CD14-positive monocyte (primary cell): Measurements from ENCODE around the gene IL1F10. TPM values are rescaled to one million over a fixed set of nuclear protein-coding genes. Genes with fewer than 3 reads are reported as not detected.
A peak's percentile ranks its signal among the peaks of the same experiment; 100 is the strongest.

Source experiments
- DNase-seq, 3 donors: peaks; one replicate each; pipeline ENCODE4 v3.0.0-alpha.2; 2011 to 2022
- H2AFZ ChIP-seq: 2 replicates; pipeline ENCODE4 v1.6.0; 2012; ENCODE audit warnings: mild to moderate bottlenecking, low read depth, low read length, inconsistent platforms; ENCODE audit not compliant: insufficient read depth, poor library complexity, severe bottlenecking
- H3K27ac ChIP-seq, 2 donors: 1 replicate in 1 of 2; 2 replicates in 1 of 2; pipeline ENCODE4 v1.5.1; 2012 to 2013; ENCODE audit warnings: low read length in 2 of 2, control low read depth in 1 of 2, inconsistent platforms in 1 of 2, low read depth in 1 of 2, mild to moderate bottlenecking in 1 of 2
- H3K27me3 ChIP-seq, 2 donors: one replicate each; pipeline versions ENCODE4 v1.6.0 to v1.6.1; 2011 to 2013; ENCODE audit warnings: low read length in 2 of 2; ENCODE audit not compliant: control insufficient read depth in 2 of 2, insufficient read depth in 2 of 2
- H3K36me3 ChIP-seq, 2 donors: replicated peaks in 1 of 2; 1 replicate in 1 of 2; 2 replicates in 1 of 2; pipeline versions ENCODE4 v1.5.1 to v1.6.1; 2012 to 2013; ENCODE audit warnings: low read length in 2 of 2, control low read depth in 1 of 2, inconsistent platforms in 1 of 2, mild to moderate bottlenecking in 1 of 2; ENCODE audit not compliant: insufficient read depth in 2 of 2, control insufficient read depth in 1 of 2
- H3K4me1 ChIP-seq, 2 donors: 1 replicate in 1 of 2; 2 replicates in 1 of 2; pipeline versions ENCODE4 v1.5.1 to v1.6.1; 2012 to 2013; ENCODE audit warnings: low read length in 2 of 2, control low read depth in 1 of 2, inconsistent platforms in 1 of 2, mild to moderate bottlenecking in 1 of 2, moderate library complexity in 1 of 2; ENCODE audit not compliant: insufficient read depth in 2 of 2, control insufficient read depth in 1 of 2
- H3K4me2 ChIP-seq: replicated peaks from 2 replicates; pipeline ENCODE3; 2012; ENCODE audit warnings: low read length, moderate library complexity, mild to moderate bottlenecking; ENCODE audit not compliant: poor library complexity, severe bottlenecking; ENCODE audit errors: extremely low read depth
- H3K4me3 ChIP-seq, 3 experiments: fragments of 200-600 bp in 1 of 3; sonication (generic) in 1 of 3; replicated peaks in 1 of 3; 1 replicate in 2 of 3; 2 replicates in 1 of 3; pipeline ENCODE4 v1.5.1; 2011 to 2013; ENCODE audit warnings: low read length in 3 of 3, mild to moderate bottlenecking in 3 of 3, control low read depth in 2 of 3, low read depth in 2 of 3, inconsistent platforms in 1 of 3, moderate library complexity in 1 of 3
- H3K79me2 ChIP-seq: 2 replicates; pipeline ENCODE4 v1.6.0; 2012; ENCODE audit warnings: mild to moderate bottlenecking, control low read depth, inconsistent platforms, low read length, moderate library complexity; ENCODE audit not compliant: insufficient read depth
- H3K9ac ChIP-seq: 2 replicates; pipeline ENCODE4 v1.6.0; 2017; ENCODE audit warnings: low read length, mild to moderate bottlenecking; ENCODE audit not compliant: insufficient read depth, poor library complexity, severe bottlenecking
- H3K9me3 ChIP-seq, 2 donors: replicated peaks in 1 of 2; 1 replicate in 1 of 2; 2 replicates in 1 of 2; pipeline versions ENCODE4 v1.5.1 to v1.6.1; 2012 to 2013; ENCODE audit warnings: low read length in 2 of 2, control low read depth in 1 of 2; ENCODE audit not compliant: control insufficient read depth in 1 of 2, insufficient read depth in 1 of 2
- H4K20me1 ChIP-seq: 2 replicates; pipeline ENCODE4 v1.6.0; 2012; ENCODE audit warnings: mild to moderate bottlenecking, low read length, control low read depth, moderate library complexity; ENCODE audit not compliant: insufficient read depth
- H3K27ac Mint-ChIP-seq, 7 donors: one replicate each; pipeline ENCODE4 v1.8.0; 2020; ENCODE audit warnings: mild to moderate bottlenecking in 7 of 7, mixed read lengths in 7 of 7, moderate library complexity in 6 of 7, inconsistent platforms in 2 of 7
- H3K27me3 Mint-ChIP-seq, 3 donors: one replicate each; pipeline ENCODE4 v1.8.0; 2021 to 2022; ENCODE audit warnings: low read depth in 3 of 3, mild to moderate bottlenecking in 3 of 3, mixed read lengths in 3 of 3, moderate library complexity in 3 of 3, inconsistent platforms in 1 of 3
- H3K36me3 Mint-ChIP-seq, 2 donors: one replicate each; pipeline ENCODE4 v1.8.0; 2020; ENCODE audit warnings: mixed read lengths in 2 of 2, inconsistent platforms in 1 of 2, mild to moderate bottlenecking in 1 of 2
- H3K4me1 Mint-ChIP-seq: one replicate; pipeline ENCODE4 v1.8.0; 2020; ENCODE audit warnings: mild to moderate bottlenecking, mixed read lengths
- H3K4me3 Mint-ChIP-seq, 2 donors: one replicate each; pipeline ENCODE4 v1.8.0; 2020; ENCODE audit warnings: mild to moderate bottlenecking in 2 of 2, mixed read lengths in 2 of 2, moderate library complexity in 1 of 2
- H3K9me3 Mint-ChIP-seq, 7 donors: one replicate each; pipeline ENCODE4 v1.8.0; 2020 to 2022; ENCODE audit warnings: mixed read lengths in 7 of 7, mild to moderate bottlenecking in 6 of 7, moderate library complexity in 6 of 7, inconsistent platforms in 2 of 7
- CTCF ChIP-seq: fragments of 200-600 bp; IDR thresholded peaks from one replicate; pipeline ENCODE4 v1.8.0; 2022; ENCODE audit warnings: antibody characterized with exemption, mild to moderate bottlenecking
- WGBS: methylation state at CpG from one replicate; pipeline ENCODE4 v1.1.5; 2013; ENCODE audit warnings: missing lambda C conversion rate; ENCODE audit not compliant: insufficient coverage; 5-methylcytosine and 5-hydroxymethylcytosine counted together
- intact Hi-C, 2 donors: fragments of 100-400 bp; cut with micrococcal nuclease; formaldehyde crosslinking; loops; one replicate each; pipeline versions ENCODE4 v1.15.0 to v1.15.1; 2023
- polyA plus RNA-seq, 3 donors: library from polyadenylated mRNA; depleted of rRNA in 1 of 3; unstranded in 2 of 3; stranded (reverse) in 1 of 3; fragments of 300-500 nt in 2 of 3; fragments of >200 nt in 1 of 3; fragmentation: Illumina TruSeq in 2 of 3; gene quantifications; 1 replicate in 2 of 3; 2 replicates in 1 of 3; pipeline ENCODE4 v1.2.3, GENCODE V29; 2012 to 2021

IL1F10 gene
- polyA plus RNA-seq, 3 donors = not detected

GRCh38 chr2:113060796-113061195, 7.0 kb upstream of the IL1F10 start:
- Histone ChIP-seq H3K4me2 (no peak overlapping the region), H3K79me2 (no peaks in the 10 kb centered on the region)
- WGBS = no CpG with 5 or more reads among the region's 1 CpG

GRCh38 chr2:113061241-113061640, 6.5 kb upstream of the IL1F10 start:
- no peaks in the 10 kb centered on the region for H3K36me3 Mint-ChIP-seq
- no peaks in the 10 kb centered on the region for H3K4me1 ChIP-seq
- H3K4me3 ChIP-seq = no peak overlapping the region
- H3K27ac ChIP-seq = no peak overlapping the region
- no peak for TF ChIP-seq CTCF
- no peak overlapping the region for H3K4me3 Mint-ChIP-seq
- no peaks in the 10 kb centered on the region for H3K79me2 ChIP-seq
- no CpG with 5 or more reads among the region's 2 CpGs for WGBS
- no peak overlapping the region for H3K4me2 ChIP-seq
- no peaks in the 10 kb centered on the region for H3K27me3 ChIP-seq
- H3K27ac Mint-ChIP-seq = no peak overlapping the region
- no peak overlapping the region for H3K9ac ChIP-seq
- H3K9me3 Mint-ChIP-seq = peaks cover 0 to 3% (median 2%) of the 10 kb centered on the region in 7 donors
- no peaks in the 10 kb centered on the region for H3K4me1 Mint-ChIP-seq
- no peaks in the 10 kb centered on the region for H3K9me3 ChIP-seq
- H3K36me3 ChIP-seq = no peaks in the 10 kb centered on the region
- intact Hi-C loops = no loop called here
- DNase-seq = no peak
- H2AFZ ChIP-seq = no peak overlapping the region
- H3K27me3 Mint-ChIP-seq = peaks cover 2 to 5% (median 2%) of the 10 kb centered on the region in 3 donors
- H4K20me1 ChIP-seq = no peaks in the 10 kb centered on the region

More at GRCh38 chr2:113060796-113061195, 7.0 kb upstream of the IL1F10 start:
- Mint-ChIP-seq H3K36me3 (no peaks in the 10 kb centered on the region), H3K27ac (peak overlapping the region in 1 of 7 donors; percentile 20), H3K9me3 (peaks cover 0 to 6% (median 6%) of the 10 kb centered on the region in 7 donors), H3K27me3 (peaks cover 2 to 5% (median 2%) of the 10 kb centered on the region in 3 donors), H3K4me1 (no peaks in the 10 kb centered on the region), H3K4me3 (no peak overlapping the region)
- no peak for DNase-seq
- Histone ChIP-seq H3K27ac (no peak overlapping the region), H3K4me1 (no peaks in the 10 kb centered on the region), H3K36me3 (no peaks in the 10 kb centered on the region), H3K9me3 (no peaks in the 10 kb centered on the region), H3K9ac (no peak overlapping the region), H3K4me3 (no peak overlapping the region), H2AFZ (no peak overlapping the region), H4K20me1 (no peaks in the 10 kb centered on the region), H3K27me3 (no peaks in the 10 kb centered on the region)
- TF ChIP-seq CTCF = no peak
- intact Hi-C loops = no loop called here
